Ishikawa (cell line): ENCODE results near the gene CDC5L.

Experiments used
- CREB1 ChIP-seq: IDR thresholded peaks from 2 replicates; pipeline ENCODE4 v1.6.1; 2012; ENCODE audit warnings: low read depth
- EP300 ChIP-seq: IDR thresholded peaks from 2 replicates; pipeline ENCODE4 v1.6.1; 2012; ENCODE audit warnings: borderline replicate concordance
- MAX ChIP-seq: IDR thresholded peaks from 2 replicates; pipeline ENCODE4 v1.6.1; 2012
- RAD21 ChIP-seq: IDR thresholded peaks from 2 replicates; pipeline ENCODE4 v1.6.1; 2012; ENCODE audit warnings: low read depth
- REST ChIP-seq: IDR thresholded peaks from 2 replicates; pipeline ENCODE4 v1.6.1; 2012; ENCODE audit warnings: low read depth, mild to moderate bottlenecking
- TAF1 ChIP-seq: IDR thresholded peaks from 2 replicates; pipeline ENCODE4 v1.6.1; 2012; ENCODE audit warnings: low read depth, mild to moderate bottlenecking
- USF1 ChIP-seq: IDR thresholded peaks from 2 replicates; pipeline ENCODE4 v1.6.1; 2012
- YY1 ChIP-seq: IDR thresholded peaks from 2 replicates; pipeline ENCODE4 v1.6.1; 2012; ENCODE audit warnings: low read depth

GRCh38 chr6:44355640-44356039 is 31.9 kb upstream of the CDC5L start:
- TF ChIP-seq RAD21 (no peak), USF1 (no peak), EP300 (no peak), TAF1 (no peak), MAX (no peak), YY1 (no peak), CREB1 (no peak), REST (no peak)
